Ovary (tissue), 3 donors: ENCODE results near the gene DIRAS1.

Source experiments
- CTCF ChIP-seq, 3 donors: fragments of 450-650 bp in 2 of 3; fragments of 200-600 bp in 1 of 3; IDR thresholded peaks; one replicate each; pipeline versions ENCODE4 v1.5.1 to v1.8.0; 2016 to 2022; ENCODE audit warnings: antibody characterized with exemption in 3 of 3, mild to moderate bottlenecking in 1 of 3
- EP300 ChIP-seq: sonication (generic); formaldehyde crosslinking; IDR thresholded peaks from one replicate; pipeline ENCODE4 v1.6.1; 2017; ENCODE audit warnings: antibody characterized with exemption
- POLR2A ChIP-seq: fragments of 450-650 bp; IDR thresholded peaks from one replicate; pipeline ENCODE4 v1.6.1; 2017; ENCODE audit warnings: antibody characterized with exemption, mild to moderate bottlenecking, moderate library complexity
- donor health status: DM: no; HTN: no; CAD: no.

DNA sequence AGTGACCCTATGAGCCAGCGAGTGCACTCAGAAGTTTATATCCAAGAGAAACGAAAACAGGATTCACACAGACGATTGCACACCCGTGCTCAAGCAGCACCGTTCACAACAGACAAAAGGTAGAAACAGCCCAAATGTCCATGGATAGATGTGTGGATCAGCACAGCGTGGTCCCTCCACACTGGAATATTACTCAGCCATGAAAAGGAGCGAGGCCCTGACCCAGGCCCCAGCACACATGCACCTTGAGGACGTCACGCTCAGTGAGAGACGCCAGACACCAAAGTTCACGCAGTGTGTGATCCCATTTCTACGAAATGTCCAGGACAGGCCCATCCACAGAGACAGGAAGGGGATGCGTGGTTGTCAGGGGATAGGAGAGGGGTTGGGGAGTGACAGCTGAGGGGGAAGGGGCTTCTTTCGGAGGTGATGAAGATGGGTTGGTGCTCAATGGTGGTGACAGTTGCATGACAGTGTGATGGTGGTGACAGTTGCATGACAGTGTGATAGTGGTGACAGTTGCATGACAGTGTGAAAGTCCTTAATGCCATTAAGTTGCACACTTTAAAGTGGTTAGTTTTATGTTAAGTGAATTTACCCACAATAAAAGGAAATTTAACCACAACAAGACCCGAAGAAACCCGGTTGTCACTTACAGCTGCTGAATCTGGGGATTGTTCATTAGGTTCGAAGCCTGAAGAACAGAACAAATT is 37.6 kb upstream of the DIRAS1 start:
- no peak for TF ChIP-seq CTCF (IDR thresholded peaks at IDR 0.05)
- no peak for TF ChIP-seq POLR2A
- TF ChIP-seq EP300 = no peak
